NCI-H2196 treated with DMSO at 0.1 percent for 48 hours (cell line): ENCODE data around the gene CHML.

ENCODE experiments used
- DNase-seq: peaks from one replicate; lab custom pipeline; 2025; ENCODE audit not compliant: unreplicated experiment; lab: John Stamatoyannopoulos, UW

Gene CHML

GRCh38 chr1:241624935-241625334 lies 15.2 kb downstream of the CHML start:
- DNase-seq = no peak

- no peak for DNase-seq
Measured at GRCh38 chr1:241622669-241623068, 17.5 kb downstream of the CHML start.

GRCh38 chr1:241617426-241617825 lies 22.7 kb downstream of the CHML start:
- DNase-seq = no peak

- DNase-seq = no peak
Measured at GRCh38 chr1:241615043-241615974, 24.9 kb downstream of the CHML start.

- no peak for DNase-seq
Measured at GRCh38 chr1:241614572-241614971, 25.6 kb downstream of the CHML start.

GRCh38 chr1:241614144-241614543 lies 26.0 kb downstream of the CHML start:
- no peak for DNase-seq

- no peak for DNase-seq
Measured at GRCh38 chr1:241612533-241613477, 27.4 kb downstream of the CHML start.

- DNase-seq = no peak
Measured at GRCh38 chr1:241611736-241612135, 28.4 kb downstream of the CHML start.

- DNase-seq = no peak
Measured at GRCh38 chr1:241611063-241611462, 29.1 kb downstream of the CHML start.

- peak; percentile 29 for DNase-seq
Measured at GRCh38 chr1:241610056-241610815, 29.9 kb downstream of the CHML start.

GRCh38 chr1:241608379-241609033 lies 31.7 kb downstream of the CHML start:
- no peak for DNase-seq

- DNase-seq = no peak
Measured at GRCh38 chr1:241607497-241607896, 32.7 kb downstream of the CHML start.

- DNase-seq = no peak
Measured at GRCh38 chr1:241606544-241606943, 33.6 kb downstream of the CHML start.

- no peak for DNase-seq
Measured at GRCh38 chr1:241605146-241605805, 34.9 kb downstream of the CHML start.

GRCh38 chr1:241603731-241604245 lies 36.4 kb downstream of the CHML start:
- no peak for DNase-seq

GRCh38 chr1:241600496-241600901 lies 39.7 kb downstream of the CHML start:
- DNase-seq = no peak

- no peak for DNase-seq
Measured at GRCh38 chr1:241598249-241598648, 41.9 kb downstream of the CHML start.

- DNase-seq = no peak
Measured at GRCh38 chr1:241596633-241597032, 43.5 kb downstream of the CHML start.

GRCh38 chr1:241593186-241593585 lies 47.0 kb downstream of the CHML start:
- no peak for DNase-seq
